Superior temporal gyrus (tissue), 1 donor: ENCODE results near the gene EGLN2.
"Not testable (repeated sequence)": the region's sequence is repeated elsewhere in the genome, so short reads cannot be mapped to it uniquely, and the experiment has no call there.

ENCODE experiments used
- DNase-seq: peaks from one replicate; pipeline ENCODE4 v3.0.0-alpha.2; 2016; ENCODE audit errors: extremely low spot score

The EGLN2 gene

GRCh38 chr19:40819479-40820234 lies 20.7 kb downstream of the EGLN2 start:
- peak; percentile 76 for DNase-seq

DNA sequence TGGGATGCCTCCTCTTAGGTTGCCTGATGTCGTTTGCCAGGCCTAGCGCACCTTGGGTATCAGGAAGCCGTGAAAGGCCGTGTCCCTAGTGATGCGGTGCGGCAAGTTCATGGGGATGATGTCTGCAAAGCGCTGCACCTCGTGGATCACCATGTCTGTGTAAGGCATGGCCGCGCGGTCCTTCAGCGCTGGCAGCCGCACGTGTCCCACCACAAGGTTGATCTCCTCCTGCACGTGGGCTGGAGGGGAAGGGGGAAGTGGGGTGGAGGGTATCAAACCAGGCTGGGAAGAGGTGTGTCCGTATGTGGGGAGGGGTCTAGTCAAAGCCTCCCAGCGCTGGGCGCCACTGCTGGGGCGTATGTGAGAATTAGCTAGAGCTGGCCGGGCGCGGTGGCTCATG lies 23.2 kb downstream of the EGLN2 start:
- DNase-seq = no peak

- not testable (repeated sequence) for DNase-seq
These were observed 23.9 kb downstream of the EGLN2 start for GRCh38 chr19:40822704-40823553.

DNA sequence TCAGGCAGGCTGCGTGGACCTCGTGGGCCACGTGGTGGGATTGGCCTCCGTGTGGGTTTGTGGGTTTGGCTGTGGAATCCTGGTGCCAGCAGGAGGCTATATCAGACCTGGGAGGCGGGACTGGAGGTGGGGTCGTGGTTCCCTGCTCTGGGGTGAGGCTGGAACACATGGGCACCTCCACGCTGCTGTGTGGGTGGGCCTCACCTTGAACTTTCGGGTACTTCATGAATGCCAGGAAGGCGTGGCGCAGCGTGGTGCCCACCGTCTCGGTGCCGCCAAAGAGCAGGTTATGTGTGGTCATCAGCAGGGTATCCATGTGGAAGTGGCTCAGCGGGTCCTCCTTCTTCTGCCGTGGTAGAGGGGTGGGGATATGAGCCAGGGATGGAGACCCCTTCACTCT lies 25.9 kb downstream of the EGLN2 start:
- not testable (repeated sequence) for DNase-seq

GRCh38 chr19:40825460-40826095 lies 26.6 kb downstream of the EGLN2 start:
- DNase-seq = not testable (repeated sequence)

DNA sequence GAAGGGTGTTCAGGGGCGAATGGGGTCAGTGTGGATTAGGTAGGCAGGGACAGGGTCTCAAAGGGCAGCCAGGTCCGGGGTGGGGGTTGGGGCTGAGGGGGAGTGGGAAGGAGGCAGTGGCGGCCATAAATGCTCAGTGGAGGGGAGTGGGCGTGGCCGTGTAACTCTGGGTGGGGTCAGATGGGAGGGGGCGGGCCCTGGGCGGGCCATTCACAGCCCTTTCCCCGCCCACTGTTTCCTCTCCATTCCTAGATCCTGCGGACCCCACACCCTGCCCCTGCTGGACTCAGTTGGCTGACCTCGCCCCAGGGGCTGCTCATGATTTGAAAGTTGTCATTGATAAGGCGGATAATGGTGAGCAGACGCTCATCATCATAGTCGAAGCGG lies 27.3 kb downstream of the EGLN2 start:
- DNase-seq = not testable (repeated sequence)

- peak; percentile 47 for DNase-seq
These were observed 27.9 kb downstream of the EGLN2 start for GRCh38 chr19:40826699-40827385.

- no peak for DNase-seq
These were observed 28.6 kb downstream of the EGLN2 start for GRCh38 chr19:40827386-40828247.

- no peak for DNase-seq
These were observed 30.2 kb downstream of the EGLN2 start for GRCh38 chr19:40829205-40829604.

DNA sequence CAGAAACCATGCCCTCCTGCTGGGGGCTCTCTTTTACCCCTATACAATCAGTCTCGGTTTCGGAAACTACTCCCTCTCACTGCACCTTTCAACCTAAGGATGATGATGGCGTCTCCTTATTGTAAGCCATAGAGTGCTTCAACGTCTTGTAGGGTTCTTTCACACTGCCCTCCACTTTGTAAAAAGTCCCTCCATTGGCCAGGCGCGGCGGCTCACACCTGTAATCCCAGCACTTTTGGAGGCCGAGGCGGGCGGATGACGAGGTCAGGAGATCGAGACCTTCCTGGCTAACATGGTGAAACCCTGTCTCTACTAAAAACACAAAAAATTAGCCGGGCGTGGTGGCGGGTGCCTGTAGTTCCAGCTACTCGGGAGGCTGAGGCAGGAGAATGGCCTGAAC lies 31.8 kb downstream of the EGLN2 start:
- DNase-seq = not testable (repeated sequence)

DNA sequence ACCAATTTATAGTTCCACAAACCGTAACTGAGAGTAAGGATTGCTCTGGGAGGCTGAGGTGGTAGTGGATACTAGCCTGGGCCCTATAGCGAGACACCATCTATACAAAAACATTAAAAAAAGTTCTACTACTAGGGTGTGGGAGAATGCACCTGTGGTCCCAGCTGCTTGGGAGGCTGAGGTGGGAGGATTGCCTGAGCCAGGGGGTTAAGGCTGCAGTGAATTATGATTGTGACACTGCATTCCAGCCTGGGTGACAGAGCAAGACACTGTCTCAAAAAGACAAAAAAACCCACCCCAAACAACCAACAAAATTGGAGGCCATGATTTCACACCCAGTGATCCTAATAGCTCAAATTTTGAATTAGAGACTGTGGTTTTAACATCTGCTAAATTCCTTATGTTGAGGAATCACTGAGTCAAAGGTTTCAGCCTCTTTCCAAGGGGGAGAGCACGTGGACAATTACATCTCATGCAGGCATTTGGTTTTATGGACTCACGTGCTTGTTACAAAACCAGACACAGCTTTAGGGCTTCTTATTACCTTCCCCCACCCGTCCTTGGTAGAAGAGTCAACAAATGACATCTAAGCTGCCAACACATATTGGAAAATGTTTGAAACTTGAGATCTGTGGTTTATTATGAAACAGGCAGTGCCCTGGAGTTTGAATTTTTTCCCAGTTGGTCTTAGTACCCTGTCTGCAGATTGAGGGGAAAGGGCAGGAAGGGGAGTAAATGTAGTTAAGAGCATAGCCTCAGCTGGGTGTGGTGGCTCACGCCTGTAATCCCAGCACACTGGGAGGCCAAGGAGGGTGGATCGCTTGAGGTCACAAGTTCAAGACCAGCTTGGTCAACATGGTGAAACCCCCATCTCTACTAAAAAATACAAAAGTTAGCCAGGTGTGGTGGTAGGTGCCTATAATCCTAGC lies 32.8 kb downstream of the EGLN2 start:
- DNase-seq = no peak

DNA sequence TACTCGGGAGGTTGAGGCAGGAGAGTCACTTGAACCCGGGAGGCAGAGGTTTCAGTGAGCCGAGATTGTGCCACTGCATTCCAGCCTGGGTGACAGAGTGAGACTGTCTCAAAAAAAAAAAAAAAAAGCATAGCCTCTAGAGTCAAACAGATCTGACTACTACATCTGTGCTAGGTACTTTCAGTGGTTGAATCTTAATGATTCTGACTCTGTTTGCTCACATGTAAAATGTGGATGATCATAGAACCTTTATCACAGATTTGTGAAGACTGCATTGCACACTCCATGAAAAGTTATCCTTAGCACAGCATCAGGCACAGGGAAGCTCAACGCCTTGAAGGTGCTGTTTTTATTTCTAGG lies 33.4 kb downstream of the EGLN2 start:
- DNase-seq = not testable (repeated sequence)

GRCh38 chr19:40833728-40834533 lies 34.9 kb downstream of the EGLN2 start:
- not testable (repeated sequence) for DNase-seq

- no peak for DNase-seq
These were observed 37.9 kb downstream of the EGLN2 start for GRCh38 chr19:40836754-40837429.

DNA sequence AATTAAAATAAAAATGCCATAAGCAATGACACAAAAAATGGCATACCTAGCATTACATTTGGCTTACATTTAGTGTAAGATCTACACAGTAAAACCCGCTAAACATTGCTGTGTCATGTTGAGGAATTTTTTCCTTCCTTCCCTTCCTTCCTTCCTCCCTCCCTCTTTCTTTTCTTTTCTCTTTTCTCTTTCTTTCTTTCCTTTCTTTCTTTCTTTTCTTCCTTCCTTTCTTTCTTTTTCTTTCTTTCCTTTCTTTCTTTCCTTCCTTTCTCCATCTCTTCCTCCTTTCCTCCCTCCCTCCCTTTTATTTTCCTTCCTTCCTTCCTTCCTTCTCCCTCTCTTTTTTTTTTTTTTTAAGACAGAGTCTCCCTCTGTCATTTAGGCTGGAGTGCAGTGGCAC lies 39.5 kb downstream of the EGLN2 start:
- DNase-seq = not testable (repeated sequence)

GRCh38 chr19:40842012-40842411 lies 43.0 kb downstream of the EGLN2 start:
- DNase-seq = not testable (repeated sequence)

DNA sequence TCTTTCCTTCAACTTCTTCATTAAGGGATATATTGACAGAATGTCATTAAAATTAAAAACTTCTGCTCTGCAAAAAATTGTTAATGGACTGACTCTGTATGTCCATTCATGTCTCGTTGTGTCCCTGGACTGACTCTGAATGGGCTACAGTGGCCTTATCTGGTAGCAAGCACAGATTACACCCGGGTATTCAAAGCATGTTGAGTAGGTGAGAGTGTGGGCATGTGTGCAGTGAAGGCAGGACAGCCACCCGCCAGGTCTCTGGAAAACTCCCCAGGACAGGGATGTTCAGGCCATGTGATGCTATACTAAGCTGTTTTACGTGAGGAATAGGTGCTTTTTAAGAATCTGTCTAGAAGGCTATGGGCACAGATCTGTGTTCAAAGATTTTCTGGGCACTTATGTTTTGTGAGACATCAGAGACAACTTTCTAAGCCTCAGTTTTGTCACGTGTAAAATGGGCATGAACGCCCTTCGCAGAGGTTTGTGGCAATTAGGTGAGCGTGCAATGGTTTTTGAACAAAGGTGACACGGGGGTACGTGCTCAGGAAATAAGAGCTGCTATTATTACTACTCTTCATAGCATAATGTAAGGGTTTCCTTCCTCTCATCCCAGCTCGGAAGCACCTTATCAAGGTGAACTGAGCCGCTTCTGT lies 44.1 kb downstream of the EGLN2 start:
- not testable (repeated sequence) for DNase-seq

DNA sequence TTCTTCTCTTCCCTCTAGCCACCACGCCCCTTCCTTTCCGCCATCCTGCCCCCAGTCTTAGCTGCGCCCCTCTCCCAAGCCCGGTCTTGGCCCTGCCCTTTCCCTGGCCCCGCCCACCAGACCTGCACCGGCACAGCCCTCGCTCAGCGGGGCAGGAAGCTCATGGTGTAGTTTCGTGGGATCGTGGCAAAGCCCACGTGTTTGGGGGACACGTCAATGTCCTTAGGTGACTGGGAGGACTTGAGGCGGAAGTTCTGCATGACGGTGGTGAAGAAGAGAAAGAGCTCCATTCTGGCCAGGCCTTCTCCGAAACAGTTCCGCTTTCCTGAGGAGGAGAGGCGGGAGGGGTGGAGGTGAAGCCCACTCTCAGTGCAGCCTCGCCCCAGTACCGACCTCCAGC lies 44.7 kb downstream of the EGLN2 start:
- not testable (repeated sequence) for DNase-seq
